SK-N-MC (cell line): Measurements from ENCODE around the gene ZBTB17.
"Not testable (repeated sequence)": the region's sequence is repeated elsewhere in the genome, so short reads cannot be mapped to it uniquely, and the experiment has no call there.

Experiments used
- DNase-seq: peaks from one replicate; pipeline ENCODE4 v3.0.0-alpha.2; 2011; ENCODE audit warnings: low read depth, low spot score
- H3K27ac ChIP-seq: fragments of 200-600 bp; sonication (generic); 2 replicates; pipeline ENCODE4 v1.5.1; 2016; ENCODE audit warnings: mixed run types
- H3K36me3 ChIP-seq: fragments of 200-600 bp; sonication (generic); 2 replicates; pipeline ENCODE4 v1.6.1; 2017; ENCODE audit warnings: antibody characterized with exemption, low read length, mixed read lengths; ENCODE audit not compliant: insufficient read depth
- H3K4me3 ChIP-seq: fragments of 200-600 bp; sonication (generic); 2 replicates; pipeline ENCODE4 v1.5.1; 2016
- H3K9ac ChIP-seq: fragments of 200-600 bp; sonication (generic); 2 replicates; pipeline ENCODE4 v1.8.0; 2017; ENCODE audit warnings: mixed run types, mixed read lengths; ENCODE audit not compliant: insufficient read length
- H3K9me3 ChIP-seq: fragments of 200-600 bp; sonication (generic); 2 replicates; pipeline ENCODE4 v1.6.1; 2017; ENCODE audit warnings: low read depth, mild to moderate bottlenecking, antibody characterized with exemption, low read length, moderate library complexity, mixed read lengths
- EZH2 ChIP-seq: fragments of 200-600 bp; sonication (generic); IDR thresholded peaks from one replicate; pipeline ENCODE4 v1.6.1; 2017; ENCODE audit warnings: antibody characterized with exemption
- FOXP2 ChIP-seq: optimal IDR thresholded peaks from 2 replicates; pipeline ENCODE3; 2011; ENCODE audit warnings: mild to moderate bottlenecking, moderate library complexity; ENCODE audit not compliant: insufficient read depth; ENCODE audit errors: extremely low read length, control extremely low read depth
- POLR2AphosphoS5 ChIP-seq: IDR thresholded peaks from 2 replicates; pipeline ENCODE4 v1.6.1; 2012; ENCODE audit warnings: mild to moderate bottlenecking, low read depth, low read length, borderline replicate concordance

Gene ZBTB17

DNA sequence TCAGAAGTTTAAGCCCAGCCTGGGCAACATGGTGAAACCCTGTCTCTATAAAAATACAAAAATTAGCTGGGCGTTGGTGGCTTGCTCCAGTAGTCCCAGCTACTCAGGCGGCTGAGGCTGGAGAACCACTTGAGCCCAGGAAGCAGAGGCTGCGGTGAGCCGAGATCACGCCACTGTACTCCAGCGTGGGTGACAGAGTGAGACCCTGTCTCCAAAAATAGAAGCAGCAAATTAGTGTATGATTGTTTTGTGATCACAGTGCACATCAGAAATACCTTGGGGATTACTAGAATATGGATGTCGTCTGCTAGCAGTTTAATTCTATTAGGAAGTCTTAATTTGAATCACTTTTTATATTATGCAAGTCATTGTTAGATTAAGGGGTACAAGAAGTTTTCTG is 59.0 kb downstream of the ZBTB17 start:
- no peak for DNase-seq
- Histone ChIP-seq H3K4me3 (no peak overlapping the region), H3K36me3 (peaks cover 77% of the 10 kb centered on the region)

DNA sequence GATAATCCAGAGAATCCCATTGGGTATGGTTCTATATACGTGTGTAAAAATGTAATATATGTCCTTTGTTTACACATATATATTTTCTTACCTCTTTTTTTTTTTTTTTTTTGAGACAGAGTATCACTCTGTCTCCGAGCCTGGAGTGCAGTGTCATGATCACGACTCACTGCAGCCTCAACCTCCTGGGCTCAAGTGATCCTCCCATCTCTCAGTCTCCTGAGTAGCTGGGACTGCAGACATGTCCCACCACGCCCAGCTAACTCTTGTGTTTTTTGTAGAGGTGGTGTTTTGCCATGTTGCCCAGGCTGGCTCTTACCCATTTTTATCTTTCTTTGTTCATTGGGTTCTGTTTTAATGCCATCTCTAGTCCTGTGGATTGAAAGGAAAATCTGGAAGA is 59.5 kb downstream of the ZBTB17 start:
- DNase-seq, result no peak
- peak overlapping the region; percentile 11; the same call in 1 of the 2 replicates for H3K27ac ChIP-seq
- H3K9ac ChIP-seq, result no peak overlapping the region
- no peaks in the 10 kb centered on the region; the same call in 1 of the 2 replicates for H3K9me3 ChIP-seq
- peaks cover 77% of the 10 kb centered on the region for H3K36me3 ChIP-seq
- no peak overlapping the region for H3K4me3 ChIP-seq
- TF ChIP-seq FOXP2 (no peak), EZH2 (no peak), POLR2AphosphoS5 (no peak)

More for the DNA sequence above, 59.0 kb downstream of the ZBTB17 start:
- no peaks in the 10 kb centered on the region; the same call in 1 of the 2 replicates for H3K9me3 ChIP-seq
- H3K9ac ChIP-seq, result no peak overlapping the region
- TF ChIP-seq EZH2 (no peak), FOXP2 (no peak), POLR2AphosphoS5 (no peak)
- peak overlapping the region; percentile 11; the same call in 1 of the 2 replicates for H3K27ac ChIP-seq

DNA sequence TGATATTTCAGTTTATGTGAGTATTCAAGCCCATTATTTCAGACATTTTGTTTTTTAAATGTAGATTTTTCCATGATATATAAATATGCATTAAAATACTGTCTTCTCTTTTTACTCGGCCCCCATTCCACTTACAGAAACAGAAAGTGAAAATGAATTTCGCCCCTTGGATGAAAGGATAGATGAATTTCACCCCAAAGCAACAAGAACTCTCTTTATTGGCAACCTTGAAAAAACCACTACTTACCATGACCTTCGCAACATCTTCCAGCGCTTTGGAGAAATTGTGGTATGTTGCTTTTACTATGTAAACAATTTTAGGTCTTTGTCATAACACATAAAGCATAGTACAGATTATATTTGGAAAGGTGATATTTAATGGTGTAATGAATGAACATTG is 59.9 kb downstream of the ZBTB17 start:
- no peak for DNase-seq
- no peak overlapping the region for H3K4me3 ChIP-seq
- TF ChIP-seq EZH2 (no peak), POLR2AphosphoS5 (no peak), FOXP2 (no peak)
- H3K9me3 ChIP-seq, result no peaks in the 10 kb centered on the region; the same call in 1 of the 2 replicates
- peaks cover 77% of the 10 kb centered on the region for H3K36me3 ChIP-seq
- H3K9ac ChIP-seq, result no peak overlapping the region
- H3K27ac ChIP-seq, result peak overlapping the region; percentile 11; the same call in 1 of the 2 replicates

DNA sequence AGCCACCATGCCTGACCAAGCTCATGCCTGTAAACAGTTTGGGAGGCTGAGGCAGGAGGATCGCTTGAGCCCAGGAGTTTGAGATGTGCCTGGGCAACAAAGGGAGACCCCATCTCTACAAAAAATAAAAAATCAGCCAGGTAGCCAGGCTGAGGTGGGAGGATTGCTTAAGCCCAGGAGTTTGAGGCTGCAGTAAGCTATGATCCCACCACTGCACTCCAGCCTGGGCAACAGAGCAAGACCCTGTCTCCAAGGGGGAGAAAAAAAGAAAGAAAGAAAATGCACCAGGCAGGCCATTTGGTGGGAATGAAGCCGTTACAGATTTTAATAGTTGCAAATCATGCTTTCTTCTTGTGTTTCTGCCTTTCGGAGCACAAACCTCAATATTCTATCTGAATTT is 62.3 kb downstream of the ZBTB17 start:
- peaks cover 85% of the 10 kb centered on the region for H3K36me3 ChIP-seq
- DNase-seq, H3K9ac ChIP-seq, H3K27ac ChIP-seq, H3K9me3 ChIP-seq, H3K4me3 ChIP-seq: not testable (repeated sequence)

DNA sequence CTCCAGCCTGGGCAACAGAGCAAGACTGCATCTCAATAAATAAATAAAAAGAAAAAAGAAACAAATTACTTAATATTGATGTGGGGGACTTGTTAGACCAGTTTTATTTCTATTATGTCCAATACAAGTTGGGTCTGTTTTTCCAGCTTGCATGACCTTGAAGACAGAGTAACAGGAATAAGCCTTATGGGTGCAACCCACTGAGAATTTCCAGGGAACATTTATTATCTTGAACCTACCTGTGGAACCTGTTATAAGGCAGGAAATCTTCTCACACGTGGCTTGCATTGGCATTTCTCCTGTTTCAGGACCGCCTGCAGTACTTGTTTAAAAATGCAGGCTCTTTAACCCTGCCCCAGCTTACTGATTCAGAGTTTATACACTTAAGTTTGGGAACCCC is 64.0 kb downstream of the ZBTB17 start:
- no peak for TF ChIP-seq EZH2
- no peak for TF ChIP-seq FOXP2
- no peak for TF ChIP-seq POLR2AphosphoS5
- Histone ChIP-seq H3K9ac (no peak overlapping the region), H3K27ac (no peak overlapping the region), H3K36me3 (peaks cover 87% of the 10 kb centered on the region), H3K9me3 (no peaks in the 10 kb centered on the region; the same call in 1 of the 2 replicates), H3K4me3 (no peak overlapping the region)
- no peak for DNase-seq

DNA sequence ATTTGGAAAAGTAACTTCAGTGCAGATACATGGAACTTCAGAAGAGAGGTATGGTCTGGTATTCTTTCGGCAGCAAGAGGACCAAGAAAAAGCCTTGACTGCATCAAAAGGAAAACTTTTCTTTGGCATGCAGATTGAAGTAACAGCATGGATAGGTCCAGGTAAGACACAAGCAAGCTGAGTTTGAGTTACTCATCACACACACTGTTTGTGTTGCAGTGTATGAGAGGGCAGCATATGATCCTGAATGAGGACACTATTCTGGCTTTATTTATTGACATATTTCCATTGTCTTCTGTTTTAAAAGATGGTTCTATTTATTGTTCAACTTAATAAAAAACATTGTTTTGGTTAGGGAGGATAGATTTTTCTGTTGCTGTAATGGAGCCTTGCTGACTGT is 64.8 kb downstream of the ZBTB17 start:
- Histone ChIP-seq H3K9me3 (no peaks in the 10 kb centered on the region; the same call in 1 of the 2 replicates), H3K9ac (no peak overlapping the region), H3K4me3 (no peak overlapping the region), H3K27ac (no peak overlapping the region), H3K36me3 (peaks cover 83% of the 10 kb centered on the region)
- no peak for DNase-seq
- TF ChIP-seq POLR2AphosphoS5, result no peak
- TF ChIP-seq EZH2, result no peak
- no peak for TF ChIP-seq FOXP2

DNA sequence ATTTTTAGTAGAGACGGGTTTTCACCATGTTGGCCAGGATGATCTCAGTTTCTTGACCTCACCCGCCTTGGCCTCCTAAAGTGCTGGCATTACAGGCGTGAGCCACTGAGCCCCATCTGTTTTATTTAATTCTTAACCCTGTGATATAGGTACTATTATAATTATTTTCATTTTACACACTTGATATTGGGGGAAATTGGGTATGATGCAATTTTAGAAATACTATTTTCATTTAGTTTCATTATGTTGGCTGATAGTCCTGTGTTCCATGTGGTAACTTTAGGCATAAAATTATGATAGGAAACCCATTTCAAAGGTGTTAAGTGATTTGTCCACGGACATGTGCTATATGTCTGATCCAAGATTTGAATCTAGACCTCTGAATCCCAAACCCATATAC is 67.3 kb downstream of the ZBTB17 start:
- no peak overlapping the region for H3K27ac ChIP-seq
- no peaks in the 10 kb centered on the region for H3K9me3 ChIP-seq
- DNase-seq, result no peak
- TF ChIP-seq FOXP2 (no peak), EZH2 (no peak), POLR2AphosphoS5 (no peak)
- H3K4me3 ChIP-seq, result no peak overlapping the region
- H3K36me3 ChIP-seq, result peaks cover 62% of the 10 kb centered on the region
- no peak overlapping the region for H3K9ac ChIP-seq

DNA sequence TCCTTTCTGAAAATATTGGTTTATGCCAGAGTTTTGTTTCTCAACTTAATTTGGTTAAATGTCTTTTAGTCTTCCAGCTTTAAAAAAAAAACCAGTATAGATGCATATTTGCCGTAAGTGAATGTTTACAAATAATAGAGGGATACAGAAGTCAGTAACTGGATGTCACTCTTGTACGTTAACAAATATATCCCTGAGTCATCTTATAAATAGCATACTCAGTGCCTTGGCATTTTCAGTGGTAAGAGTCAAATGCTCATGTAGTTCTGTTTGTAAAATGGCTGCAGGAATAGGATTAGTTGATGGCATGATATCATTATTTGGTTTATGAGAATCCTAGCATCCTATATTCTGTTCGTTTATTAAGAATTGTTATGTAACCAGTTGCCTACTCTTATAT is 73.0 kb downstream of the ZBTB17 start:
- DNase-seq, result no peak
- no peak overlapping the region for H3K4me3 ChIP-seq
- no peak overlapping the region for H3K9ac ChIP-seq
- H3K9me3 ChIP-seq, result no peaks in the 10 kb centered on the region
- H3K27ac ChIP-seq, result peak overlapping the region; percentile 54; the same call in 1 of the 2 replicates
- peaks cover 26% of the 10 kb centered on the region for H3K36me3 ChIP-seq
- TF ChIP-seq POLR2AphosphoS5 (no peak), EZH2 (no peak), FOXP2 (no peak)

DNA sequence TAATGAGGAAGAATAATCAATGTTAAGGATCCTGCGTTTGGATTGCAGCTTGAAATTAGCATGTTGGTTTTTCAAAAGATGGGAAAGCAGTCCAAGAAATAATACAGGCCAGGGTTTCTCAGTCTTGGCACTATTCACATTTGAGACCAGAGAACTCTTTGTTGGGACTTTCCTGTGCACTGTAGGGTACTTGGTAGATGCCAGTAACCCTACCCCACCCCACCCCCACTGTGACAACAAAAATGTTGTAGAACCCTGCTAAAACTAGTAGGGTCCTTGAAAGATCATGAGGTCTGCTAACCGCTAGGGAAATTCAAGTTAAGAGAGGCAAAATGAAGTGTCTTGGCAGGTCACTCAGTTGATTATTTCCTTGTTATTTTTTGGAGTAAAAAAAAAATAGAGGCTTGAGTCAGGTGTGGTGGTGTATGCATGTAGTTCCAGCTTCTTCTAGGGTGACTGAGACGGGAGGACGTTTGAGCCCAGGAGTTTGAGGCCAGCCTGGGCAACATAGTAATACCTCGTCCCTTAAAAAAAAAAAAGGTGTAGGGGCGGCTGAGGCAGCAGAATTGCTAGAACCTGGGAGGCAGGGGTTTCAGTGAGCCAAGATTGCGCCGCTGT is 75.1 kb downstream of the ZBTB17 start:
- no peak for DNase-seq
- H3K4me3 ChIP-seq, result no peak overlapping the region

More for the DNA sequence above, 75.1 kb downstream of the ZBTB17 start:
- TF ChIP-seq EZH2 (no peak), FOXP2 (no peak), POLR2AphosphoS5 (no peak)
- Histone ChIP-seq H3K9me3 (no peaks in the 10 kb centered on the region), H3K36me3 (peaks cover 16% of the 10 kb centered on the region), H3K27ac (peak overlapping the region; percentile 75), H3K9ac (no peak overlapping the region)
